Endothelial cell of umbilical vein (primary cell): ENCODE data around the gene NLRC3. TPM values are rescaled to one million over a fixed set of nuclear protein-coding genes. Genes with fewer than 3 reads are reported as not detected.

Experiments used
- BruUV-seq: library from RNA; stranded (reverse); fragments of 400-500 nt; replicated peaks from 2 replicates; lab custom pipeline; 2021; lab: Mats Ljungman, UMichigan
- CTCF ChIA-PET: fragments of 300-600, 350-600 bp; sonication (Branson Sonifier 250); formaldehyde crosslinking; loops from one replicate; lab custom pipeline; 2021; ENCODE audit warnings: antibody characterized with exemption, inconsistent platforms; lab: Charles Lee
- POLR2A ChIA-PET: fragments of 300-600, 350-600 bp; sonication (Branson Sonifier 250); formaldehyde crosslinking; loops from one replicate; lab custom pipeline; 2021; ENCODE audit warnings: antibody characterized with exemption, inconsistent platforms; lab: Charles Lee
- DNase-seq: peaks from one replicate; pipeline ENCODE4 v3.0.0-alpha.2; 2011; ENCODE audit warnings: low read depth, low spot score
- FAIRE-seq: peaks from 2 replicates; lab custom pipeline; 2011; peaks lifted over from hg19 to GRCh38; lab: Jason Lieb, UNC
- H2AFZ ChIP-seq: 2 replicates; pipeline ENCODE4 v1.6.0; 2012; ENCODE audit warnings: low read depth, low read length, control low read depth, inconsistent platforms
- H3K27ac ChIP-seq: 2 replicates; pipeline ENCODE4 v1.5.1; 2011; ENCODE audit warnings: low read depth, mild to moderate bottlenecking, control low read depth, low read length, moderate library complexity; ENCODE audit not compliant: insufficient read depth
- H3K27me3 ChIP-seq, 2 experiments: 2 replicates each; pipeline versions ENCODE4 v1.6.0 to v1.6.1; 2011; ENCODE audit warnings: low read length in 2 of 2, mixed read lengths in 1 of 2; ENCODE audit not compliant: control insufficient read depth in 2 of 2, insufficient read depth in 2 of 2
- H3K36me3 ChIP-seq, 2 experiments: 2 replicates in 1 of 2; 3 replicates in 1 of 2; pipeline ENCODE4 v1.5.1; 2011; ENCODE audit warnings: low read length in 2 of 2, mild to moderate bottlenecking in 1 of 2, moderate library complexity in 1 of 2; ENCODE audit not compliant: control insufficient read depth in 2 of 2, insufficient read depth in 2 of 2; ENCODE audit errors: extremely low read depth in 1 of 2
- H3K4me1 ChIP-seq: 3 replicates; pipeline ENCODE4 v1.5.1; 2011; ENCODE audit warnings: mild to moderate bottlenecking, low read length; ENCODE audit not compliant: control insufficient read depth, insufficient read depth; ENCODE audit errors: extremely low read depth
- H3K4me2 ChIP-seq: 2 replicates; pipeline ENCODE4 v1.6.1; 2011; ENCODE audit warnings: low read length, control low read depth, mixed read lengths; ENCODE audit not compliant: insufficient read depth
- H3K4me3 ChIP-seq, 3 experiments: fragments of 200-600 bp in 1 of 3; sonication (generic), shearing (Covaris generic) in 1 of 3; replicated peaks in 1 of 3; 2 replicates each; pipeline ENCODE4 v1.5.1; 2011 to 2016; ENCODE audit warnings: control low read depth in 3 of 3, low read length in 3 of 3, mild to moderate bottlenecking in 2 of 3, inconsistent platforms in 1 of 3, low read depth in 1 of 3, moderate library complexity in 1 of 3; ENCODE audit not compliant: insufficient read depth in 1 of 3
- H3K79me2 ChIP-seq: 2 replicates; pipeline ENCODE4 v1.6.0; 2012; ENCODE audit warnings: low read length, inconsistent platforms; ENCODE audit not compliant: control insufficient read depth, insufficient read depth
- H3K9ac ChIP-seq: replicated peaks from 2 replicates; pipeline ENCODE3; 2011; ENCODE audit warnings: low read length, control low read depth; ENCODE audit not compliant: insufficient read depth; ENCODE audit errors: extremely low read depth
- H3K9me1 ChIP-seq: replicated peaks from 3 replicates; pipeline ENCODE4 v1.6.0; 2011; ENCODE audit warnings: mild to moderate bottlenecking, low read length; ENCODE audit not compliant: control insufficient read depth, insufficient read depth; ENCODE audit errors: extremely low read depth
- H3K9me3 ChIP-seq: replicated peaks from 2 replicates; pipeline ENCODE4 v1.5.1; 2012; ENCODE audit warnings: low read length, inconsistent platforms; ENCODE audit not compliant: control insufficient read depth, insufficient read depth
- H4K20me1 ChIP-seq: replicated peaks from 2 replicates; pipeline ENCODE3; 2011; ENCODE audit warnings: mild to moderate bottlenecking, low read length; ENCODE audit not compliant: control insufficient read depth, insufficient read depth; ENCODE audit errors: extremely low read depth
- EZH2 ChIP-seq: IDR thresholded peaks from 2 replicates; pipeline ENCODE4 v1.6.1; 2012; ENCODE audit warnings: borderline replicate concordance, low read depth, mild to moderate bottlenecking, moderate library complexity, low read length, inconsistent platforms; ENCODE audit not compliant: severe bottlenecking
- FOS ChIP-seq: IDR thresholded peaks from 2 replicates; pipeline ENCODE4 v1.6.1; 2011; ENCODE audit warnings: mild to moderate bottlenecking, low read length, moderate library complexity, borderline replicate concordance; ENCODE audit not compliant: insufficient read depth
- GATA2 ChIP-seq: IDR thresholded peaks from 2 replicates; pipeline ENCODE4 v1.7.0; 2011; ENCODE audit warnings: low read depth, mild to moderate bottlenecking, moderate library complexity, mixed read lengths, low read length; ENCODE audit not compliant: insufficient read length, insufficient read depth
- JUN ChIP-seq: IDR thresholded peaks from 2 replicates; pipeline ENCODE4 v1.6.1; 2011; ENCODE audit warnings: borderline replicate concordance, low read depth; ENCODE audit not compliant: insufficient read length, insufficient read depth
- MYC ChIP-seq: IDR thresholded peaks from one replicate; pipeline ENCODE4 v1.6.1; 2011; ENCODE audit warnings: mild to moderate bottlenecking, low read depth, low read length
- POLR2A ChIP-seq: IDR thresholded peaks from 2 replicates; pipeline ENCODE4 v1.6.1; 2012; ENCODE audit warnings: low read depth, mild to moderate bottlenecking, control low read depth, low read length
- POLR2AphosphoS5 ChIP-seq: IDR thresholded peaks from 2 replicates; pipeline ENCODE4 v1.6.1; 2012; ENCODE audit warnings: low read depth, mild to moderate bottlenecking, control low read depth, low read length, moderate library complexity; ENCODE audit not compliant: insufficient read depth
- dilution Hi-C: fragments of 300-500 bp; cut with MboI; formaldehyde crosslinking; loops from one replicate; pipeline ENCODE4 v1.15.0; 2019; ENCODE audit warnings: low sequenced_read_pairs; ENCODE audit not compliant: extremely low pct_ligation_motif_present
- intact Hi-C: fragments of 100-400 bp; cut with micrococcal nuclease; formaldehyde crosslinking; loops from one replicate; pipeline ENCODE4 v1.10.0; 2022
- polyA plus RNA-seq, 4 experiments: library from polyadenylated mRNA; depleted of rRNA in 3 of 4; stranded (reverse) in 3 of 4; unstranded in 1 of 4; fragments of >200 nt; gene quantifications; 2 replicates each; pipeline versions ENCODE4 v1.2.1 to v1.2.3, GENCODE V29; 2011 to 2012; ENCODE audit warnings: missing spikeins in 1 of 4
- total RNA-seq: library from RNA; stranded (reverse); gene quantifications from 2 replicates; pipeline ENCODE4 v1.2.3, GENCODE V29; 2021
- TF ChIP-seq, protein P1 (sequence below): IDR thresholded peaks from 2 replicates; pipeline ENCODE4 v1.6.1; 2011; ENCODE audit not compliant: insufficient read depth, insufficient read length
- TF ChIP-seq, protein P2 (sequence below), 2 donors: IDR thresholded peaks; 1 replicate in 1 of 2; 2 replicates in 1 of 2; pipeline ENCODE4 v1.5.1; 2011; ENCODE audit warnings: low read length in 2 of 2, mild to moderate bottlenecking in 2 of 2, moderate library complexity in 2 of 2, control low read depth in 1 of 2, inconsistent platforms in 1 of 2, low read depth in 1 of 2; ENCODE audit not compliant: insufficient read depth in 1 of 2; ENCODE audit errors: extremely low read depth in 1 of 2

NLRC3 gene
- total and polyA plus RNA-seq, 2 donors (not counting 3 experiments of a cell fraction or from before 2014, with no cell fraction given) = 0.84 to 3.4 TPM

DNA sequence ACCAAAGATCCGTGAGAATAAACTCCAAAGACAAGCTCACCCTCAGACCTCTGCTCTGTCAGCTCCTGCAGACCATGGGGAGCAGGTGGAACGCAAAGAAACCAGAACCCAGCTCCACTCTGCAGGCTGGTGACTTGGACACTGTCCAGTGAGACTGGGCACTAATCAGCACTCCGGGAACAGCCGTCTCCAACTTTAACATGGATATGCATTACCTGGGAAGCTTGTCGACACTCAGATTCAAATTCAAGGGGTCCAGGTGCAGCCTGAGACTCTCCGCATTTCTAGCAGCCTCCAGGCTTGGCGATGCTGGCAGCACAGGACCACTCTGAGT, 25.1 kb upstream of the NLRC3 start:
- no peak overlapping the region for H3K4me2 ChIP-seq
- H3K4me1 ChIP-seq = no peaks in the 10 kb centered on the region
- DNase-seq (no peak), FAIRE-seq (no peak)
- H3K9me3 ChIP-seq = no peaks in the 10 kb centered on the region
- dilution Hi-C loops = no loop called here
- no peaks in the 10 kb centered on the region for H3K79me2 ChIP-seq
- ChIA-PET POLR2A (no interaction called here), CTCF (no interaction called here)
- intact Hi-C loops = no loop called here
- TF ChIP-seq, protein P1, sequence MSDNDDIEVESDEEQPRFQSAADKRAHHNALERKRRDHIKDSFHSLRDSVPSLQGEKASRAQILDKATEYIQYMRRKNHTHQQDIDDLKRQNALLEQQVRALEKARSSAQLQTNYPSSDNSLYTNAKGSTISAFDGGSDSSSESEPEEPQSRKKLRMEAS = no peak
- TF ChIP-seq, protein P2, sequence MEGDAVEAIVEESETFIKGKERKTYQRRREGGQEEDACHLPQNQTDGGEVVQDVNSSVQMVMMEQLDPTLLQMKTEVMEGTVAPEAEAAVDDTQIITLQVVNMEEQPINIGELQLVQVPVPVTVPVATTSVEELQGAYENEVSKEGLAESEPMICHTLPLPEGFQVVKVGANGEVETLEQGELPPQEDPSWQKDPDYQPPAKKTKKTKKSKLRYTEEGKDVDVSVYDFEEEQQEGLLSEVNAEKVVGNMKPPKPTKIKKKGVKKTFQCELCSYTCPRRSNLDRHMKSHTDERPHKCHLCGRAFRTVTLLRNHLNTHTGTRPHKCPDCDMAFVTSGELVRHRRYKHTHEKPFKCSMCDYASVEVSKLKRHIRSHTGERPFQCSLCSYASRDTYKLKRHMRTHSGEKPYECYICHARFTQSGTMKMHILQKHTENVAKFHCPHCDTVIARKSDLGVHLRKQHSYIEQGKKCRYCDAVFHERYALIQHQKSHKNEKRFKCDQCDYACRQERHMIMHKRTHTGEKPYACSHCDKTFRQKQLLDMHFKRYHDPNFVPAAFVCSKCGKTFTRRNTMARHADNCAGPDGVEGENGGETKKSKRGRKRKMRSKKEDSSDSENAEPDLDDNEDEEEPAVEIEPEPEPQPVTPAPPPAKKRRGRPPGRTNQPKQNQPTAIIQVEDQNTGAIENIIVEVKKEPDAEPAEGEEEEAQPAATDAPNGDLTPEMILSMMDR (IDR thresholded peaks at IDR 0.05; ENCODE audit: extremely low read depth in 1 of 2, insufficient read depth in 1 of 2, low read depth in 1 of 2, low read length in 2 of 2) = no peak
- TF ChIP-seq FOS = no peak
- TF ChIP-seq POLR2A = no peak
- H3K27me3 ChIP-seq = no peaks in the 10 kb centered on the region
- no peak overlapping the region for H3K9ac ChIP-seq
- H3K4me3 ChIP-seq = no peak overlapping the region
- BruUV-seq = no TSS peak
- no peaks in the 10 kb centered on the region for H3K9me1 ChIP-seq
- no peaks in the 10 kb centered on the region for H3K36me3 ChIP-seq
- H3K27ac ChIP-seq = no peak overlapping the region
- no peaks in the 10 kb centered on the region for H4K20me1 ChIP-seq
- no peak overlapping the region for H2AFZ ChIP-seq

DNA sequence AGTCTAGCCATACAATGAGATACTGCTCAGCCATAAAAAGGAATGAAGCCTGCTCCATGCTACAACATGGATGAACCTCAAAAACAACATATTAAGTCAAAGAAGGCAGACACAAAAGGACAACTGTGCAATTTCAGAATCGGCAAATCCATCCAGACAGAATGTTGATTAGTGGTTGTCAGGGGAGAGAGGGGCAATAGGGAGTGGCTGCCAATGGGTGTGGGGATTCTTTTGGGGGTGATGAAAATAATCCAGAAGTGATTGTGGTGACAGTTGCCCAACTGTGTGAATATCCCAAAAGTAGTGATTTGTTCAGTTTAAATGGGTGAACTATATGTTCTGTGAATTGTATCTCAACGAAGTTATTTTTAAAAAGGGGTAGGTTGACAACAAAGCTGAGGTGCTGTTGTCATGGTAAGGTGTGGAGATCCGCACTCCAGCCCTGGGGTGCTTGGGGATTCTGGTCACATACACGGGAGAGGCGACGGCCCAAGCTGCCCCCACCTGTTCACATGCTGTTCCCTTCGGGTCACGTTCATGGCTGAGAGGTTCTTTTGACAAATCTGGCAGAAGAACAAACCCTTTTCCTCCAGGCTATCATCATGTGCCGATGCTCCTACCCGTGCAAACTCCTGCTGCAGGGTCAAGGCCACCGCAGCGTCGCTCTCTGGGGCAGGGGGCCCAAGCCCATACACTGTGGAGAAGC, 24.6 kb upstream of the NLRC3 start:
- Histone ChIP-seq H3K27me3 (no peaks in the 10 kb centered on the region), H4K20me1 (no peaks in the 10 kb centered on the region), H3K9me1 (no peaks in the 10 kb centered on the region), H3K9ac (no peak overlapping the region), H3K27ac (no peak overlapping the region), H2AFZ (no peak overlapping the region), H3K4me2 (no peak overlapping the region), H3K36me3 (no peaks in the 10 kb centered on the region), H3K4me1 (no peaks in the 10 kb centered on the region), H3K9me3 (no peaks in the 10 kb centered on the region), H3K4me3 (no peak overlapping the region), H3K79me2 (no peaks in the 10 kb centered on the region)
- no peak for DNase-seq
- intact Hi-C loops = no loop called here
- POLR2A ChIA-PET = no interaction called here
- dilution Hi-C loops = no loop called here
- FAIRE-seq = no peak
- TF ChIP-seq EZH2 = no peak
- TF ChIP-seq, protein P2 (IDR thresholded peaks at IDR 0.05; ENCODE audit: extremely low read depth in 1 of 2, insufficient read depth in 1 of 2, low read depth in 1 of 2, low read length in 2 of 2) = no peak
- no peak for TF ChIP-seq GATA2
- no peak for TF ChIP-seq POLR2A
- TF ChIP-seq FOS = no peak
- TF ChIP-seq JUN = no peak
- TF ChIP-seq POLR2AphosphoS5 = no peak
- TF ChIP-seq, protein P1 = no peak
- TF ChIP-seq MYC = no peak
- CTCF ChIA-PET = no interaction called here
- BruUV-seq = no TSS peak
